H1 (cell line): Measurements from ENCODE around the gene STT3B. TPM values are rescaled to one million over a fixed set of nuclear protein-coding genes. Genes with fewer than 3 reads are reported as not detected.

Experiments
- CTCF ChIA-PET: fragments of 300-600 bp; sonication (Branson Sonifier 250); formaldehyde crosslinking; loops from one replicate; lab custom pipeline; 2021; ENCODE audit not compliant: partially characterized antibody; lab: Charles Lee
- POLR2A ChIA-PET: fragments of 300-600 bp; sonication (Branson Sonifier 250); formaldehyde crosslinking; loops from one replicate; lab custom pipeline; 2021; ENCODE audit warnings: inconsistent platforms; ENCODE audit not compliant: partially characterized antibody; lab: Charles Lee
- DNase-seq, 2 experiments: peaks; one replicate each; pipeline versions ENCODE4 v3.0.0 to v3.0.0-alpha.2; 2010 to 2022; ENCODE audit warnings: low spot score in 2 of 2, low read depth in 1 of 2, mixed read lengths in 1 of 2
- FAIRE-seq: peaks from 2 replicates; lab custom pipeline; 2011; peaks lifted over from hg19 to GRCh38; lab: Jason Lieb, UNC
- H2AFZ ChIP-seq: 2 replicates; pipeline ENCODE4 v1.8.1; 2012; ENCODE audit warnings: low read length, inconsistent platforms
- H2AK5ac ChIP-seq: 2 replicates; pipeline ENCODE4 v1.6.1; 2013; ENCODE audit warnings: low read depth, low read length
- H2BK120ac ChIP-seq: replicated peaks from 2 replicates; pipeline ENCODE3; 2013; ENCODE audit warnings: low read depth, low read length, inconsistent platforms
- H2BK12ac ChIP-seq: 2 replicates; pipeline ENCODE4 v1.6.1; 2013; ENCODE audit warnings: low read depth, low read length
- H2BK15ac ChIP-seq: 2 replicates; pipeline ENCODE4 v1.6.1; 2013; ENCODE audit warnings: low read length
- H2BK20ac ChIP-seq: 2 replicates; pipeline ENCODE4 v1.6.1; 2013; ENCODE audit warnings: low read length
- H2BK5ac ChIP-seq: 2 replicates; pipeline ENCODE4 v1.6.1; 2013; ENCODE audit warnings: low read depth, low read length
- H3K14ac ChIP-seq: 2 replicates; pipeline ENCODE4 v1.6.1; 2013; ENCODE audit warnings: inconsistent platforms; ENCODE audit not compliant: insufficient read length
- H3K18ac ChIP-seq: 2 replicates; pipeline ENCODE4 v1.6.1; 2013; ENCODE audit warnings: low read length; ENCODE audit errors: extremely low read depth
- H3K23ac ChIP-seq: 2 replicates; pipeline ENCODE4 v1.6.1; 2013; ENCODE audit warnings: inconsistent platforms; ENCODE audit not compliant: insufficient read length
- H3K23me2 ChIP-seq: 2 replicates; pipeline ENCODE4 v1.6.1; 2013; ENCODE audit warnings: low read depth, low read length
- H3K27ac ChIP-seq: 2 replicates; pipeline ENCODE4 v1.6.1; 2011; ENCODE audit warnings: low read depth, low read length, inconsistent platforms
- H3K27me3 ChIP-seq, 4 experiments: replicated peaks in 1 of 4; 1 replicate in 1 of 4; 2 replicates in 3 of 4; pipeline versions ENCODE4 v1.6.1 to v1.8.1; 2011 to 2013; ENCODE audit warnings: low read length in 3 of 4, mild to moderate bottlenecking in 3 of 4, inconsistent platforms in 2 of 4, mixed read lengths in 2 of 4, moderate library complexity in 1 of 4; ENCODE audit not compliant: control insufficient read depth in 3 of 4, insufficient read depth in 3 of 4; ENCODE audit errors: extremely low read depth in 1 of 4
- H3K36me3 ChIP-seq, 4 experiments: 2 replicates each; pipeline versions ENCODE4 v1.6.1 to v1.8.1; 2011 to 2013; ENCODE audit warnings: mild to moderate bottlenecking in 4 of 4, low read length in 3 of 4, moderate library complexity in 2 of 4, control low read depth in 1 of 4, inconsistent platforms in 1 of 4; ENCODE audit not compliant: insufficient read depth in 4 of 4, control insufficient read depth in 2 of 4
- H3K4ac ChIP-seq: replicated peaks from 2 replicates; pipeline ENCODE3; 2013; ENCODE audit warnings: low read length, low read depth, mixed read lengths, inconsistent platforms; ENCODE audit not compliant: insufficient read length
- H3K4me1 ChIP-seq, 4 experiments: replicated peaks in 1 of 4; 1 replicate in 1 of 4; 2 replicates in 3 of 4; pipeline versions ENCODE4 v1.6.1 to v1.8.1; 2011 to 2013; ENCODE audit warnings: low read length in 3 of 4, inconsistent platforms in 2 of 4, mixed read lengths in 1 of 4; ENCODE audit not compliant: insufficient read depth in 4 of 4, control insufficient read depth in 3 of 4
- H3K4me2 ChIP-seq, 2 experiments: 2 replicates each; pipeline versions ENCODE4 v1.6.1 to v1.8.1; 2011 to 2013; ENCODE audit warnings: low read depth in 2 of 2, low read length in 2 of 2, control low read depth in 1 of 2, inconsistent platforms in 1 of 2, mild to moderate bottlenecking in 1 of 2; ENCODE audit not compliant: insufficient read depth in 1 of 2
- H3K4me3 ChIP-seq, 4 experiments: fragments of 200-600, 300-600 bp in 1 of 4; sonication (generic), shearing (Covaris generic), sonication (Bioruptor Twin) in 1 of 4; 2 replicates each; pipeline versions ENCODE4 v1.5.1 to v1.8.1; 2011 to 2016; ENCODE audit warnings: low read length in 4 of 4, low read depth in 3 of 4, control low read depth in 2 of 4, inconsistent platforms in 2 of 4, mild to moderate bottlenecking in 2 of 4, mixed read lengths in 1 of 4, moderate library complexity in 1 of 4; ENCODE audit not compliant: insufficient read depth in 2 of 4; ENCODE audit errors: extremely low read depth in 1 of 4
- H3K56ac ChIP-seq: replicated peaks from 2 replicates; pipeline ENCODE3; 2013; ENCODE audit warnings: low read depth, mild to moderate bottlenecking, mixed read lengths, low read length, inconsistent platforms; ENCODE audit not compliant: insufficient read length
- H3K79me1 ChIP-seq: 2 replicates; pipeline ENCODE4 v1.6.1; 2013; ENCODE audit warnings: low read depth, low read length, control low read depth
- H3K79me2 ChIP-seq, 2 experiments: 2 replicates each; pipeline versions ENCODE4 v1.6.1 to v1.8.1; 2012 to 2013; ENCODE audit warnings: low read length in 2 of 2, mild to moderate bottlenecking in 2 of 2, inconsistent platforms in 1 of 2; ENCODE audit not compliant: insufficient read depth in 2 of 2, control insufficient read depth in 1 of 2
- H3K9ac ChIP-seq, 4 experiments: replicated peaks in 1 of 4; 1 replicate in 1 of 4; 2 replicates in 3 of 4; pipeline versions ENCODE4 v1.6.1 to v1.8.1; 2011 to 2013; ENCODE audit warnings: low read depth in 3 of 4, low read length in 3 of 4, control low read depth in 2 of 4, mild to moderate bottlenecking in 2 of 4, moderate library complexity in 2 of 4, inconsistent platforms in 1 of 4; ENCODE audit errors: extremely low read depth in 1 of 4
- H3K9me3 ChIP-seq, 2 experiments: 2 replicates each; pipeline versions ENCODE4 v1.6.1 to v1.8.1; 2012 to 2013; ENCODE audit warnings: mild to moderate bottlenecking in 2 of 2, moderate library complexity in 2 of 2, control low read depth in 1 of 2, inconsistent platforms in 1 of 2, low read depth in 1 of 2, low read length in 1 of 2, mixed read lengths in 1 of 2; ENCODE audit not compliant: insufficient read depth in 2 of 2
- H4K20me1 ChIP-seq, 2 experiments: replicated peaks in 1 of 2; 2 replicates each; pipeline versions ENCODE3 to v1.8.1; 2011 to 2013; ENCODE audit warnings: inconsistent platforms in 2 of 2, low read length in 2 of 2, mild to moderate bottlenecking in 1 of 2; ENCODE audit not compliant: insufficient read depth in 2 of 2, control insufficient read depth in 1 of 2
- H4K5ac ChIP-seq: 2 replicates; pipeline ENCODE4 v1.6.1; 2013; ENCODE audit warnings: low read length, low read depth, mixed read lengths, inconsistent platforms; ENCODE audit not compliant: insufficient read length
- H4K8ac ChIP-seq: 2 replicates; pipeline ENCODE4 v1.8.0; 2013; ENCODE audit warnings: mild to moderate bottlenecking, moderate library complexity, low read length, inconsistent platforms; ENCODE audit not compliant: insufficient read depth; ENCODE audit errors: extremely low read depth
- H4K91ac ChIP-seq: replicated peaks from 2 replicates; pipeline ENCODE3; 2013; ENCODE audit warnings: low read length, mixed read lengths, inconsistent platforms; ENCODE audit not compliant: insufficient read length
- BCL11A ChIP-seq, 2 experiments: IDR thresholded peaks; one replicate each; pipeline ENCODE4 v1.6.1; 2011; ENCODE audit warnings: low read depth in 2 of 2, low read length in 2 of 2, mild to moderate bottlenecking in 2 of 2
- CBX5 ChIP-seq: fragments of 300-800, 300-1000 bp; sonication (generic); IDR thresholded peaks from 2 replicates; pipeline ENCODE4 v1.7.1; 2016; ENCODE audit warnings: antibody characterized with exemption, low read length, low read depth
- CREB1 ChIP-seq: IDR thresholded peaks from 2 replicates; pipeline ENCODE4 v1.6.1; 2012; ENCODE audit warnings: inconsistent platforms
- CTBP2 ChIP-seq: IDR thresholded peaks from 2 replicates; pipeline ENCODE4 v1.7.0; 2011; ENCODE audit warnings: borderline replicate concordance, mild to moderate bottlenecking, moderate library complexity, mixed read lengths, low read length; ENCODE audit not compliant: insufficient read depth, insufficient read length
- JUND ChIP-seq: IDR thresholded peaks from 2 replicates; pipeline ENCODE4 v1.6.1; 2011; ENCODE audit warnings: mild to moderate bottlenecking, improper control_type of control experiment, low read length
- POLR2A ChIP-seq, 2 experiments: IDR thresholded peaks; 1 replicate in 1 of 2; 2 replicates in 1 of 2; pipeline ENCODE4 v1.6.1; 2011; ENCODE audit warnings: low read depth in 2 of 2, low read length in 2 of 2, mild to moderate bottlenecking in 2 of 2; ENCODE audit errors: control extremely low read depth in 1 of 2
- SIX5 ChIP-seq: IDR thresholded peaks from 2 replicates; pipeline ENCODE4 v1.6.1; 2011; ENCODE audit warnings: mild to moderate bottlenecking, low read depth, low read length
- YY1 ChIP-seq: IDR thresholded peaks from 2 replicates; pipeline ENCODE4 v1.6.1; 2011; ENCODE audit warnings: low read depth, mild to moderate bottlenecking, low read length
- WGBS, 2 experiments: shearing (Covaris generic) in 1 of 2; methylation state at CpG; one replicate each; pipeline versions ENCODE4 v1.1.6 to v1.1.7; 2013 to 2015; ENCODE audit warnings: low lambda C conversion rate in 2 of 2, mixed read lengths in 2 of 2, inconsistent platforms in 1 of 2, low coverage in 1 of 2, missing lambda C conversion rate in 1 of 2; ENCODE audit not compliant: insufficient replicate concordance in 2 of 2, insufficient coverage in 1 of 2, insufficient read length in 1 of 2; ENCODE audit errors: extremely low coverage in 1 of 2, missing lambda C conversion rate in 1 of 2; 5-methylcytosine and 5-hydroxymethylcytosine counted together
- polyA plus RNA-seq, 7 experiments: library from polyadenylated mRNA; depleted of rRNA in 3 of 7; stranded (reverse) in 5 of 7; unstranded in 2 of 7; fragments of >200 nt in 5 of 7; fragments of 200-250 nt in 2 of 7; gene quantifications; 1 replicate in 5 of 7; 2 replicates in 1 of 7; 4 replicates in 1 of 7; pipeline versions ENCODE4 v1.2.1 to v1.2.3, GENCODE V29; 2011 to 2013; ENCODE audit warnings: missing spikeins in 2 of 7, mixed read lengths in 2 of 7
- total RNA-seq: library from RNA; stranded (reverse); fragmentation: NEBNext Ultra II Directional; extraction: Animal tissue kit (Norgen Biotek cat#: 25700); gene quantifications from 2 replicates; pipeline ENCODE4 v1.2.1, GENCODE V29; 2021
- TF ChIP-seq, protein P1 (sequence below): IDR thresholded peaks from 2 replicates; pipeline ENCODE4 v1.6.1; 2011; ENCODE audit warnings: low read depth, mild to moderate bottlenecking, low read length; ENCODE audit not compliant: insufficient read depth
- TF ChIP-seq, protein P2 (sequence below): IDR thresholded peaks from 2 replicates; pipeline ENCODE4 v1.6.1; 2011; ENCODE audit warnings: low read length, improper control_type of control experiment

STT3B gene
- total and polyA plus RNA-seq, 2 of the 8 experiments (the other 6 are each of a cell fraction or from before 2014, with no cell fraction given): 43.5 to 134 TPM

DNA sequence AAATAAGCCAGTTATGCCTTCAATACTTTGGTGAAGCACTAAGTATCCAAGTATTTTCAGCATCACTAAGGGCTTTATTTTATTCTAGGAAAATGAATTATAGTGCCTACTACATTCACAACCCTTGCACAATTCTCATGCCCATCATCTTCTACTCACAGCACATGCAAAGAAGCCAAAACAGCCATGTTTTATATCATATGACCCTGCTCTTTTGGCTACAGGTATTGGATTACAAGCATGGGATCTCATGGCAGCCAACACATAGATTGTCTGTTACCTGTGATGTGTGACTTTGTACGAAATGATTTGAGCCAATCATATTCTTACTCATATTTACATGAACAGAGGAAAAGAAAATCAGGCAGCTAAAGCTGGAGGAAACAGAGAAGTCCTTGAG, 38.6 kb downstream of the STT3B start:
- Histone ChIP-seq H3K23me2 (no peaks in the 10 kb centered on the region), H3K56ac (no peak overlapping the region), H2BK15ac (no peak overlapping the region), H3K4ac (no peak overlapping the region), H4K8ac (no peak overlapping the region), H3K27me3 (no peaks in the 10 kb centered on the region), H3K4me1 (peaks cover 0 to 2% (median 0%) of the 10 kb centered on the region in 4 experiments; a peak in 2 of 7 replicates), H2AK5ac (no peak overlapping the region), H2BK5ac (no peak overlapping the region), H4K5ac (no peak overlapping the region), H3K23ac (no peak overlapping the region), H3K9ac (no peak overlapping the region), H3K18ac (no peak overlapping the region), H3K4me3 (no peak overlapping the region), H3K79me2 (peaks cover 3 to 96% of the 10 kb centered on the region in 2 experiments; a peak in 3 of 4 replicates), H3K9me3 (no peaks in the 10 kb centered on the region), H3K79me1 (no peaks in the 10 kb centered on the region), H3K4me2 (no peak overlapping the region), H4K20me1 (peaks cover 11 to 13% of the 10 kb centered on the region in 2 experiments), H2AFZ (no peak overlapping the region), H3K14ac (no peak overlapping the region), H3K27ac (no peak overlapping the region), H2BK20ac (no peak overlapping the region), H4K91ac (no peak overlapping the region), H2BK12ac (no peak overlapping the region), H2BK120ac (no peak overlapping the region), H3K36me3 (no peaks in the 10 kb centered on the region)
- CTCF ChIA-PET: interaction anchor here (1.0 to 2.0 kb wide), 2 partner anchors 9 kb away, joined by 6 to 17 read pairs; no protein-coding TSS in a partner anchor
- FAIRE-seq (no peak), DNase-seq (no peak)
- 95% methylated on average over 1 of the region's 1 CpG; no CpG with 5 or more reads in 1 of the 2 experiments for WGBS, 2 experiments
- POLR2A ChIA-PET: interaction anchor here (0.6 kb wide), 2 partner anchors 8 to 1291 kb away, joined by 3 read pairs; no protein-coding TSS in a partner anchor
- TF ChIP-seq YY1: no peak
- no peak for TF ChIP-seq JUND
- no peak for TF ChIP-seq SIX5
- TF ChIP-seq POLR2A (IDR thresholded peaks at IDR 0.05; ENCODE audit: control extremely low read depth in 1 of 2, low read depth in 2 of 2, low read length in 2 of 2): no peak
- TF ChIP-seq CTBP2: no peak
- TF ChIP-seq CBX5: no peak
- no peak for TF ChIP-seq BCL11A (IDR thresholded peaks at IDR 0.05; ENCODE audit: low read depth in 2 of 2, low read length in 2 of 2)
- no peak for TF ChIP-seq CREB1
- TF ChIP-seq, protein P1, sequence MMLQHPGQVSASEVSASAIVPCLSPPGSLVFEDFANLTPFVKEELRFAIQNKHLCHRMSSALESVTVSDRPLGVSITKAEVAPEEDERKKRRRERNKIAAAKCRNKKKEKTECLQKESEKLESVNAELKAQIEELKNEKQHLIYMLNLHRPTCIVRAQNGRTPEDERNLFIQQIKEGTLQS: no peak
- TF ChIP-seq, protein P2, sequence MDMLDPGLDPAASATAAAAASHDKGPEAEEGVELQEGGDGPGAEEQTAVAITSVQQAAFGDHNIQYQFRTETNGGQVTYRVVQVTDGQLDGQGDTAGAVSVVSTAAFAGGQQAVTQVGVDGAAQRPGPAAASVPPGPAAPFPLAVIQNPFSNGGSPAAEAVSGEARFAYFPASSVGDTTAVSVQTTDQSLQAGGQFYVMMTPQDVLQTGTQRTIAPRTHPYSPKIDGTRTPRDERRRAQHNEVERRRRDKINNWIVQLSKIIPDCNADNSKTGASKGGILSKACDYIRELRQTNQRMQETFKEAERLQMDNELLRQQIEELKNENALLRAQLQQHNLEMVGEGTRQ: no peak
